ENCODE data around the gene RPP38. TPM values are rescaled to one million over a fixed set of nuclear protein-coding genes. Genes with fewer than 3 reads are reported as not detected.

The RPP38 gene
- total and polyA plus RNA-seq, 2 experiments from 2014 or later, result 8.0 to 22.1 TPM

DNA sequence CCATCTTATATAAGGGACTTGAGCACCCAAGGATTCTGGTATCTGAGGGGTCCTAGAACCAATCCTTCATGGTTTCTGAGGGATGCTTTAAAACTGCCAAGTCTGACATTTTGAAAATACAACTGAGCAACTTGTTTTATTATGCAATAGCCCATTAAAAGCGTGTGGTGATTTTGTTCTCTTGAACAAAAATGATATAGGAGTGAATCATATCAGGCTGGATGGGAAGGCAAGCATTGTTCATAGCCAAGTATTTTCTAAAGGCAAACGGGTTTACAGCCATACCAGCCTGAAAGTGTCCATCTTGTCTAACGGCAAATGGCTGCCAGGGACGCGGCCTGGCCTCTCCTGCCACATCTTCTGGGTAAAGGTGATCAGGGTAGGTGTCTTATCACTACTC is 23.4 kb downstream of the RPP38 start:
- no peak overlapping the region for H3K9ac ChIP-seq
- no peak overlapping the region for H3K4me3 ChIP-seq
- H4K20me1 ChIP-seq (ENCODE audit: insufficient read depth), result no peaks in the 10 kb centered on the region
- H3K27ac ChIP-seq, result peak overlapping the region; percentile 57
- H3K9me3 ChIP-seq (ENCODE audit: low read depth), result no peaks in the 10 kb centered on the region
- no peaks in the 10 kb centered on the region; the same call in 1 of the 2 replicates for H3K9me2 ChIP-seq (ENCODE audit: insufficient read depth)
- H3K27me3 ChIP-seq (replicated peaks; ENCODE audit: insufficient read depth), result no peaks in the 10 kb centered on the region
- no peak for TF ChIP-seq EZH2 (IDR thresholded peaks at IDR 0.05; ENCODE audit: insufficient read depth, poor library complexity, severe bottlenecking)
- TF ChIP-seq EZH2phosphoT487 (IDR thresholded peaks at IDR 0.05; ENCODE audit: insufficient read depth, low read depth), result no peak
- H3K79me2 ChIP-seq (ENCODE audit: insufficient read depth), result peaks cover 9% of the 10 kb centered on the region; the same call in 1 of the 2 replicates
- peaks cover 27% of the 10 kb centered on the region for H3K36me3 ChIP-seq (ENCODE audit: low read depth)
- H3F3A ChIP-seq (ENCODE audit: insufficient read depth), result peaks cover 32% of the 10 kb centered on the region
- in situ Hi-C loops (cut with MboI), result loop anchor here (25.0 kb wide), 1 partner anchor 608 kb away; no protein-coding TSS in a partner anchor
- peak overlapping the region; percentile 19 for H3K4me2 ChIP-seq (ENCODE audit: unreplicated experiment)
- H2AFZ ChIP-seq, result no peak overlapping the region
- peak; percentile 81 for DNase-seq
- 60 to 69% methylated on average over 5 of the region's 5 CpGs for WGBS, 2 experiments (ENCODE audit: low coverage in 1 of 2, low lambda C conversion rate in 2 of 2, missing lambda C conversion rate in 2 of 2)
- peaks cover 37% of the 10 kb centered on the region for H3K4me1 ChIP-seq (ENCODE audit: insufficient read depth)

GRCh38 chr10:15121707-15122106 is 24.6 kb downstream of the RPP38 start:
- Histone ChIP-seq H3F3A (ENCODE audit: insufficient read depth) (peaks cover 32% of the 10 kb centered on the region), H3K9me3 (ENCODE audit: low read depth) (no peaks in the 10 kb centered on the region), H3K4me2 (ENCODE audit: unreplicated experiment) (no peak overlapping the region), H3K4me3 (no peak overlapping the region), H3K36me3 (ENCODE audit: low read depth) (peaks cover 20% of the 10 kb centered on the region), H3K9me2 (ENCODE audit: insufficient read depth) (no peaks in the 10 kb centered on the region), H2AFZ (no peak overlapping the region), H3K9ac (no peak overlapping the region), H3K79me2 (ENCODE audit: insufficient read depth) (no peaks in the 10 kb centered on the region; the same call in 1 of the 2 replicates), H3K27me3 (replicated peaks; ENCODE audit: insufficient read depth) (no peaks in the 10 kb centered on the region), H3K27ac (no peak overlapping the region), H3K4me1 (ENCODE audit: insufficient read depth) (peaks cover 37% of the 10 kb centered on the region), H4K20me1 (ENCODE audit: insufficient read depth) (no peaks in the 10 kb centered on the region)
- whole genome bisulfite sequencing, 2 experiments (ENCODE audit: low coverage in 1 of 2, low lambda C conversion rate in 2 of 2, missing lambda C conversion rate in 2 of 2), result 92 to 100% methylated on average over 1 of the region's 1 CpG
- no peak for TF ChIP-seq EZH2phosphoT487 (IDR thresholded peaks at IDR 0.05; ENCODE audit: insufficient read depth, low read depth)
- TF ChIP-seq EZH2 (IDR thresholded peaks at IDR 0.05; ENCODE audit: insufficient read depth, poor library complexity, severe bottlenecking), result no peak
- in situ Hi-C loops (cut with MboI), result loop anchor here (25.0 kb wide), 1 partner anchor 609 kb away; no protein-coding TSS in a partner anchor
- DNase-seq, result no peak

- Histone ChIP-seq H3K9me2 (ENCODE audit: insufficient read depth) (no peaks in the 10 kb centered on the region), H3K4me1 (ENCODE audit: insufficient read depth) (peaks cover 37% of the 10 kb centered on the region), H3K4me2 (ENCODE audit: unreplicated experiment) (no peak overlapping the region), H3K9ac (no peak overlapping the region), H4K20me1 (ENCODE audit: insufficient read depth) (no peaks in the 10 kb centered on the region), H2AFZ (no peak overlapping the region), H3K9me3 (ENCODE audit: low read depth) (no peaks in the 10 kb centered on the region), H3F3A (ENCODE audit: insufficient read depth) (peaks cover 32% of the 10 kb centered on the region), H3K36me3 (ENCODE audit: low read depth) (peaks cover 18% of the 10 kb centered on the region), H3K27ac (0 out of 2 replicates have a peak overlapping the region, but pooled peaks have one; percentile 36), H3K27me3 (replicated peaks; ENCODE audit: insufficient read depth) (no peaks in the 10 kb centered on the region), H3K79me2 (ENCODE audit: insufficient read depth) (no peaks in the 10 kb centered on the region; the same call in 1 of the 2 replicates), H3K4me3 (no peak overlapping the region)
- no peak for DNase-seq
- in situ Hi-C loops (cut with MboI), result loop anchor here (25.0 kb wide), 1 partner anchor 610 kb away; no protein-coding TSS in a partner anchor
- TF ChIP-seq EZH2 (IDR thresholded peaks at IDR 0.05; ENCODE audit: insufficient read depth, poor library complexity, severe bottlenecking), result no peak
- no peak for TF ChIP-seq EZH2phosphoT487 (IDR thresholded peaks at IDR 0.05; ENCODE audit: insufficient read depth, low read depth)
- WGBS, 2 experiments (ENCODE audit: low coverage in 1 of 2, low lambda C conversion rate in 2 of 2, missing lambda C conversion rate in 2 of 2), result 93 to 96% methylated on average over 9 of the region's 9 CpGs
Measured at GRCh38 chr10:15122477-15123030, 25.4 kb downstream of the RPP38 start.

DNA sequence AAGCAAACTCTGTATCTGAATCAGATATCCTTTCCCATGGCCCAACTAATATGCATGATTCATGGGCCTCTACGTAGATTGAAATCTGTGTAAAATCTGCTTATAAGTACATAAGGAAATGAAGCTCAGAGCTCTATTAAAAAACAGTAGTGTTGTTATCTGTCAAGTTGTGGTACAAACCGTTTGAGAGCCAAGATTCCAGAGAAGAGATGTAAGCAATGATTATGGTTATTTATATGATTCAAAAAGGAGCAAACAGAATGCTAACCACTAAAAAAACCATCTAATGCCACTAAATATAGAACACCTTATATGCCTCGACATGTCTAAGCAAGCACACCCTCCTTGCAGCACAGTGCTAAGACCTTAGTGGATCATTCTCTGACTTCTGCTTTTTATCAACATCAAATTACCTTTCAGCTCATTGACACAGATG is 26.6 kb downstream of the RPP38 start:
- Histone ChIP-seq H3K9me2 (ENCODE audit: insufficient read depth) (no peaks in the 10 kb centered on the region), H2AFZ (no peak overlapping the region), H3K27me3 (replicated peaks; ENCODE audit: insufficient read depth) (no peaks in the 10 kb centered on the region), H3K9ac (no peak overlapping the region), H3K4me3 (no peak overlapping the region), H3K9me3 (ENCODE audit: low read depth) (no peaks in the 10 kb centered on the region), H3K27ac (peak overlapping the region; percentile 36), H3F3A (ENCODE audit: insufficient read depth) (peaks cover 38% of the 10 kb centered on the region), H3K79me2 (ENCODE audit: insufficient read depth) (no peaks in the 10 kb centered on the region), H3K36me3 (ENCODE audit: low read depth) (peaks cover 14% of the 10 kb centered on the region; the same call in 1 of the 2 replicates), H3K4me1 (ENCODE audit: insufficient read depth) (peaks cover 37% of the 10 kb centered on the region), H3K4me2 (ENCODE audit: unreplicated experiment) (no peak overlapping the region), H4K20me1 (ENCODE audit: insufficient read depth) (no peaks in the 10 kb centered on the region)
- WGBS, 2 experiments (ENCODE audit: low coverage in 1 of 2, low lambda C conversion rate in 2 of 2, missing lambda C conversion rate in 2 of 2), result 20 to 25% methylated on average over 3 of the region's 3 CpGs
- peak; percentile 79 for DNase-seq
- TF ChIP-seq EZH2phosphoT487 (IDR thresholded peaks at IDR 0.05; ENCODE audit: insufficient read depth, low read depth) (no peak), EZH2 (IDR thresholded peaks at IDR 0.05; ENCODE audit: insufficient read depth, poor library complexity, severe bottlenecking) (no peak)
- in situ Hi-C loops (cut with MboI), result loop anchor here (25.0 kb wide), 1 partner anchor 611 kb away; no protein-coding TSS in a partner anchor
